ENCODE data around the gene TBX4. TPM values are rescaled to one million over a fixed set of nuclear protein-coding genes. Genes with fewer than 3 reads are reported as not detected.

The TBX4 gene
- total RNA-seq, 1 experiment from 2014 or later: not detected

DNA sequence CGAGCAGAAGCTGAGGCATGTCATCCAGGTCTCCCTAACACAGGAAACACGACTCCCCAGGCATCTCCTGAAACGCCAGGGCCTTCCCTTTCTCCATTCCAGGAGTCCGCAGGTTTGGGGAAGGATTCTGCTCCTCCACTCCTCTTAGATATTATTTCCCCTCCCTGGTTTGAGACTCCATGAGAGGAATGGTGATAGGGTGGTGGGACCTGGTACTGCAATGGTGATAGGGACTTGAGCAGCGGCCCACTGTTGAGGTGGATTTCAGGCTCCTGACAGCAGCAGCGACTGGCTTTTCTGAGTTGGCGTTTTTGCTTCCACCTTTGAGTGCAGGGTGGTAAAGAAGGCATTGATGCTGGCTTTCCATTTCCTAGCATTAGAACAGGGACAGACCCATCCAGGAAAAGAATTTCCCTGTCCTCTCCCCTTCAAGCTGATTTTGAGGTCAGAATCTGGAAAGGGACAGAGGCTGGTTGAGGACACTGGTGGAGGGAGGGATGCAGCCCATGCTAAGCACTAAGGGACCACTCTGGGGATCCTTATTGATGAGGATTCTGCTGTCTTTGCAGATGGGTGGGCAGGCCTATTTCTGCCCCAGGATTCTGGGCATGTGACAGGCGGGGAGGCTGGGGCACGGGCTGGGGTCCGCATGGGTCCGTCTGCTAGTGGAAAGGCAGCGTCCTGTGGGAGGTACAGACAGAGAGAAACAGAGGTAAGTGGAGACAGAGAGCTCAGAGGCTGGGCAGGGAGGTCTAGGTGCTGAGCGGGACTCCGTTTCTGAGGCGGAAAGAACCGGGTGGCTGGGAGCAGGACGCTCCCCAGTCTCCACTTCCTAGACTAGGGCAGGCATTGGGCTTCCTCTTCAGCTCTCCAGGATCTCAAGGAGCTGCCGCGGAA lies 1.3 kb upstream of the TBX4 start:
- no peak for TF ChIP-seq EZH2 (IDR thresholded peaks at IDR 0.05; ENCODE audit: low read length, unreplicated experiment)
- TF ChIP-seq, protein P1, sequence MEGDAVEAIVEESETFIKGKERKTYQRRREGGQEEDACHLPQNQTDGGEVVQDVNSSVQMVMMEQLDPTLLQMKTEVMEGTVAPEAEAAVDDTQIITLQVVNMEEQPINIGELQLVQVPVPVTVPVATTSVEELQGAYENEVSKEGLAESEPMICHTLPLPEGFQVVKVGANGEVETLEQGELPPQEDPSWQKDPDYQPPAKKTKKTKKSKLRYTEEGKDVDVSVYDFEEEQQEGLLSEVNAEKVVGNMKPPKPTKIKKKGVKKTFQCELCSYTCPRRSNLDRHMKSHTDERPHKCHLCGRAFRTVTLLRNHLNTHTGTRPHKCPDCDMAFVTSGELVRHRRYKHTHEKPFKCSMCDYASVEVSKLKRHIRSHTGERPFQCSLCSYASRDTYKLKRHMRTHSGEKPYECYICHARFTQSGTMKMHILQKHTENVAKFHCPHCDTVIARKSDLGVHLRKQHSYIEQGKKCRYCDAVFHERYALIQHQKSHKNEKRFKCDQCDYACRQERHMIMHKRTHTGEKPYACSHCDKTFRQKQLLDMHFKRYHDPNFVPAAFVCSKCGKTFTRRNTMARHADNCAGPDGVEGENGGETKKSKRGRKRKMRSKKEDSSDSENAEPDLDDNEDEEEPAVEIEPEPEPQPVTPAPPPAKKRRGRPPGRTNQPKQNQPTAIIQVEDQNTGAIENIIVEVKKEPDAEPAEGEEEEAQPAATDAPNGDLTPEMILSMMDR (conservative IDR thresholded peaks at IDR 0.05; ENCODE audit: low read depth, low read length): no peak
- no peak for TF ChIP-seq EZH2phosphoT487 (IDR thresholded peaks at IDR 0.05; ENCODE audit: borderline replicate concordance, low read length)
- ChIA-PET CTCF (no interaction called here), POLR2A (ENCODE audit: unreplicated experiment) (no interaction called here)
- Histone ChIP-seq H3K9me3 (ENCODE audit: low read length) (no peaks in the 10 kb centered on the region), H3K4me1 (ENCODE audit: insufficient read depth, low read length) (no peaks in the 10 kb centered on the region), H3K27me3 (ENCODE audit: low read length) (no peaks in the 10 kb centered on the region), H3K9ac (ENCODE audit: low read length) (no peak overlapping the region), H3K9me2 (replicated peaks; ENCODE audit: low read length) (no peaks in the 10 kb centered on the region), H3K79me2 (ENCODE audit: low read length) (no peaks in the 10 kb centered on the region), H3K27ac (ENCODE audit: low read length) (no peak overlapping the region), H3K4me2 (ENCODE audit: low read length) (no peak overlapping the region), H3K36me3 (ENCODE audit: low read depth, low read length) (no peaks in the 10 kb centered on the region), H2AFZ (ENCODE audit: low read length) (no peak overlapping the region), H3F3A (ENCODE audit: low read length, unreplicated experiment) (no peaks in the 10 kb centered on the region), H3K4me3 (ENCODE audit: low read length) (no peak overlapping the region), H4K20me1 (ENCODE audit: low read length) (no peaks in the 10 kb centered on the region)
- BruUV-seq (replicated peaks): no TSS peak
- intact Hi-C loops (cut with micrococcal nuclease): no loop called here
- no peak for DNase-seq
- ATAC-seq: no peak

DNA sequence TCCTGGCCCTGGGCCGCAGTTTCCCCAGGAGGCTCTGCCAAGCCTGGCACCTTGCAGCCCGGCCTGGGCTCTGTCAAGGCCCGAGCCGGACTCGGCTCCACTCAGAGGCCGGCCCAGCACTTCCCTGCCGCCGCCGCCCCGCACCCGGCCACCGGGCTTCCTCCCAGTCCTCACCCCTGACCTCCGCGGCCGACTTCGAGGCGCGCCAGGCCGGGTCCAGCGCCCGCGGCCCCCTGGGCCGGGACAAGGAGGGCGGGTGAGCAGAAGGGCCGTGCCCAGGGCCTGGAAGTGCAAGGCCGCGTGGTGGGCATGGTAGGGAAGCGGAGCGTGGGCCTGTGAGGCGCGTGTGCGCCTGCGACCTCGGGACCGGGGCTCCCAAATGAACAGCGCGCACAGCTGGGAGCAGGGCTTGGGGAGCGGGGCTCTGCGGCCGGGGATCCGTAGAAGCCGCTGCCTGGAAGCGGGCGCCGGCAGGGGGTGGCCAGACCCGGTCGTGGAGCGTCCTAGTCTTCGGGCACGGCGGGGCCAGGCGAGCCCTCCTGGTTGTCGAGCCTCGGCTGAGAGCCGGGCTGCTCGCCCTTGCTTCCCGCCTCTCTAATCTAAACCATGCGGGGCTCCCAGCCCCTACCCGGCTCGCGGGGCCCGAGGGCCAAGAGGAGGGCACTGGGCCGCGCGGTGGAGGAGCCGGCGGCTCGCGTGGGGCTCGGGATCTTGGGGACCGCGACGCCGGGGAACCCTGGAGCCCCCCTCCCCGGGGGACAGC lies 503 bp upstream of the TBX4 start:
- no peak overlapping the region for H3K27ac ChIP-seq (ENCODE audit: low read length)
- no peaks in the 10 kb centered on the region for H3K9me3 ChIP-seq (ENCODE audit: low read length)
- no peak for TF ChIP-seq EZH2phosphoT487 (IDR thresholded peaks at IDR 0.05; ENCODE audit: borderline replicate concordance, low read length)
- intact Hi-C loops (cut with micrococcal nuclease): no loop called here
- H3F3A ChIP-seq (ENCODE audit: low read length, unreplicated experiment): no peaks in the 10 kb centered on the region
- BruUV-seq (replicated peaks): no TSS peak
- no peak overlapping the region for H3K4me3 ChIP-seq (ENCODE audit: low read length)
- CTCF ChIA-PET: no interaction called here
- no peak for DNase-seq
- no peaks in the 10 kb centered on the region for H3K27me3 ChIP-seq (ENCODE audit: low read length)
- no peaks in the 10 kb centered on the region for H4K20me1 ChIP-seq (ENCODE audit: low read length)
- H3K9me2 ChIP-seq (replicated peaks; ENCODE audit: low read length): no peaks in the 10 kb centered on the region
- POLR2A ChIA-PET (ENCODE audit: unreplicated experiment): no interaction called here
- no peaks in the 10 kb centered on the region for H3K4me1 ChIP-seq (ENCODE audit: insufficient read depth, low read length)
- no peak for ATAC-seq
- no peaks in the 10 kb centered on the region for H3K79me2 ChIP-seq (ENCODE audit: low read length)
- H3K36me3 ChIP-seq (ENCODE audit: low read depth, low read length): no peaks in the 10 kb centered on the region
- no peak overlapping the region for H2AFZ ChIP-seq (ENCODE audit: low read length)
- no peak overlapping the region for H3K4me2 ChIP-seq (ENCODE audit: low read length)
- no peak overlapping the region for H3K9ac ChIP-seq (ENCODE audit: low read length)

DNA sequence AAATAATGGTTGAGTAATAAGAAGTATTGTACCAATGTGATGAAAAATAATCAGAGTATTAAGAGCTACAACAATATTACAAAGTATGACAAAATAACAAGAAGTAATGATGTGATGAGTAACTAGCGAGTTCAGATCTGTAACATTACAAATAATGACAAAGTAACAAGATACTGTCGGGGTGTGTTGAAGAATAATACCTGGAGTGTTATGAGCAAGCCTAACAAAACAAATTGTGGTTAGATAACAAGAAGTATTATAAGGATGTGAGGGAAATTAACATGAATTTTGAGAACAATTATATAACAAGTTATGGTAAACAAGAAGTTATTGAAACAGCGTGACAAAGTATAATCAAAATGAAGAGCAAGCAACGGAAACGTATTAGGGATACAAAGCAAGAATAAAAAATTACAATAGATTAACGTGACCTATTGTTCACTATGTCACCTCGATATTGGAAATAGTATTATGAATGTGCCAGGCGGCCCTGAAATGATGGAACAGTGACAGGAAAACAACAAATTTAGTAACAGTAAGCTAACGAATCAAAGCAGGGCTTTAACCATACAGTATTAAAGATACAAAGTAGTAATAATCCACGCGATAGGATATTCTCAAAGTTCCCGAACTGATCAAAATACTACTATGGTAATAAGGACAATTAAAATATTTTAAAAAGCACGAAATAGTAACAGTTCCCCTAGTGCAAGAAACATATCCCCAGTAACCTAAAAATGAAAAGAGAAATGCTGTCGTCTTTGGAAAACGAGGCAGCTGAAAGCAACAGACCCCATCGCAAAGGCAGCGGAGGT lies 1.6 kb downstream of the TBX4 start:
- H4K20me1 ChIP-seq (ENCODE audit: low read length): no peaks in the 10 kb centered on the region
- BruUV-seq (replicated peaks): no TSS peak
- no peak overlapping the region for H2AFZ ChIP-seq (ENCODE audit: low read length)
- H3K4me1 ChIP-seq (ENCODE audit: insufficient read depth, low read length): no peaks in the 10 kb centered on the region
- no peak overlapping the region for H3K27ac ChIP-seq (ENCODE audit: low read length)
- H3K27me3 ChIP-seq (ENCODE audit: low read length): no peaks in the 10 kb centered on the region
- no peaks in the 10 kb centered on the region for H3K79me2 ChIP-seq (ENCODE audit: low read length)
- H3K9ac ChIP-seq (ENCODE audit: low read length): no peak overlapping the region
- peak; percentile 26 for DNase-seq
- no peaks in the 10 kb centered on the region for H3K36me3 ChIP-seq (ENCODE audit: low read depth, low read length)
- no peak overlapping the region for H3K4me2 ChIP-seq (ENCODE audit: low read length)
- no peaks in the 10 kb centered on the region for H3K9me3 ChIP-seq (ENCODE audit: low read length)
- peak; percentile 65; the same call in 1 of the 2 replicates for ATAC-seq
- POLR2A ChIA-PET (ENCODE audit: unreplicated experiment): no interaction called here
- CTCF ChIA-PET: no interaction called here
- H3F3A ChIP-seq (ENCODE audit: low read length, unreplicated experiment): no peaks in the 10 kb centered on the region
- intact Hi-C loops (cut with micrococcal nuclease): no loop called here
- no peaks in the 10 kb centered on the region for H3K9me2 ChIP-seq (replicated peaks; ENCODE audit: low read length)
- TF ChIP-seq EZH2 (IDR thresholded peaks at IDR 0.05; ENCODE audit: low read length, unreplicated experiment) (no peak), EZH2phosphoT487 (IDR thresholded peaks at IDR 0.05; ENCODE audit: borderline replicate concordance, low read length) (no peak)
- TF ChIP-seq, protein P1 (conservative IDR thresholded peaks at IDR 0.05; ENCODE audit: low read depth, low read length): no peak
- no peak overlapping the region for H3K4me3 ChIP-seq (ENCODE audit: low read length)

Data from PC-3 (cell line).